HG03439 (cell line): ENCODE results near the gene PTCH2.

ENCODE experiments used
- ATAC-seq: cut with Tn5 transposase; IDR thresholded peaks from one replicate; pipeline ENCODE4 v1.9.1; 2021; ENCODE audit warnings: mild to moderate bottlenecking, moderate library complexity; ENCODE audit not compliant: unreplicated experiment

The PTCH2 gene

GRCh38 chr1:44784094-44785028 lies 58.7 kb downstream of the PTCH2 start:
- no peak for ATAC-seq

- ATAC-seq, result no peak
Measured at GRCh38 chr1:44783697-44784093, 59.4 kb downstream of the PTCH2 start.

- ATAC-seq, result no peak
Measured at GRCh38 chr1:44780583-44781121, 62.4 kb downstream of the PTCH2 start.

GRCh38 chr1:44778705-44779576 lies 64.1 kb downstream of the PTCH2 start:
- ATAC-seq, result no peak

GRCh38 chr1:44777969-44778635 lies 65.0 kb downstream of the PTCH2 start:
- ATAC-seq, result no peak

- no peak for ATAC-seq
Measured at GRCh38 chr1:44777547-44777946, 65.5 kb downstream of the PTCH2 start.

GRCh38 chr1:44776730-44777068 lies 66.4 kb downstream of the PTCH2 start:
- ATAC-seq, result no peak

- peak; percentile 12 for ATAC-seq
Measured at GRCh38 chr1:44775930-44776729, 66.9 kb downstream of the PTCH2 start.

GRCh38 chr1:44775078-44775929 lies 67.7 kb downstream of the PTCH2 start, which contains the start of gene RPS8:
Gene RPS8 (plus strand): TSS chr1:44775540. CDS start chr1:44775597, 57 bp downstream.
- peak; percentile 81 for ATAC-seq
